Measurements from ENCODE around the gene RDH14.
A peak's percentile ranks its signal among the peaks of the same experiment; 100 is the strongest.

GRCh38 chr2:18560031-18560796, at the start of gene RDH14:
- TF ChIP-seq POLR2A (IDR thresholded peaks at IDR 0.05) = peak; percentile 78
- TF ChIP-seq CTCF (IDR thresholded peaks at IDR 0.05) = peak in 1 of 5 experiments; percentile 22
- TF ChIP-seq POLR2AphosphoS5 (IDR thresholded peaks at IDR 0.05) = peak; percentile 78 to 88 (median 83)
- TF ChIP-seq EP300 (IDR thresholded peaks at IDR 0.05; ENCODE audit: low read depth) = no peak
